NCI-H345 (cell line): ENCODE data around the gene GSTM3.
"Not testable (repeated sequence)": the region's sequence is repeated elsewhere in the genome, so short reads cannot be mapped to it uniquely, and the experiment has no call there.

Source experiments
- DNase-seq: peaks from one replicate; lab custom pipeline; 2025; lab: John Stamatoyannopoulos, UW

Gene GSTM3

GRCh38 chr1:109726728-109727373, 14.0 kb downstream of the GSTM3 start:
- DNase-seq: no peak

DNA sequence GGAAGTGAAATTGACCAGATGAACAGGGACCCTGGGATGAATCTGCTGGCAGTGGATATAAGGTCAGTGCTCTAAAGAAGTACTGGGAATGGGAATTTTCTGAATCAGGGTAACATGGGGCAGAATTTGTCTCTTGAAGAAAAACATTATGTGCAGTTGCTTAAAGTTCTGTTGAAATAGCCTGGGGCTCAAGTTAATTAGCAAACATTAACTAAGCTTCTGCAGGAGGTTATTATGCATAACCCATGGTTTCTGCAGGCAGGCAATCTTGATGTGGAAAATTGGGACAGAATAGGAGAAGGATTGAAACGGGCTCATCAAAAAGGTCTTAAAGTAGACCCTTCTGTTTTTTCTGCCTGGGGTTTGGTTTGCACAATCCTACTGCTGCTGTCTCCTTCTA, 14.8 kb downstream of the GSTM3 start:
- DNase-seq: no peak

GRCh38 chr1:109725510-109725909, 15.3 kb downstream of the GSTM3 start:
- DNase-seq: no peak

DNA sequence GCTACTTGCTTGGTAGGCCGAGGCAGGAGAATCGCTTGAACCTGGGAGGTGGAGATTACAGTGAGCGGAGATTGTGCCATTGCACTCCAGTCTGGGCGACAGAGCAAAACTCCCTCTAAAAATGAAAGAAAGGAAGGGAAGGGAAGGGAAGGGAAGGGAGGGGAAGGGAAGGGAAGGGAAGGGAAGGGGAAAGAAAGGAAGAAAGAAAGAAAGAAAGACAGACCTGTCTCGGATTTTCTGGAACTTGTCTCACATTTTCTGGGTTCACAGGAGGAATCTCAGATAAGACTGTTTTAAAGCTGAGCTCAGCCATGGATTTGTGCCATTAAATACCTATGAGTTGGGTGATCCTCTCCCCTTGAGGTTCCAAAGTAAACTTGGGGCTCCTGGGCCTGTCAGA, 15.9 kb downstream of the GSTM3 start:
- no peak for DNase-seq

- DNase-seq: no peak
Measured at GRCh38 chr1:109722908-109723691, 17.7 kb downstream of the GSTM3 start.

GRCh38 chr1:109721971-109722370, 18.9 kb downstream of the GSTM3 start:
- no peak for DNase-seq

DNA sequence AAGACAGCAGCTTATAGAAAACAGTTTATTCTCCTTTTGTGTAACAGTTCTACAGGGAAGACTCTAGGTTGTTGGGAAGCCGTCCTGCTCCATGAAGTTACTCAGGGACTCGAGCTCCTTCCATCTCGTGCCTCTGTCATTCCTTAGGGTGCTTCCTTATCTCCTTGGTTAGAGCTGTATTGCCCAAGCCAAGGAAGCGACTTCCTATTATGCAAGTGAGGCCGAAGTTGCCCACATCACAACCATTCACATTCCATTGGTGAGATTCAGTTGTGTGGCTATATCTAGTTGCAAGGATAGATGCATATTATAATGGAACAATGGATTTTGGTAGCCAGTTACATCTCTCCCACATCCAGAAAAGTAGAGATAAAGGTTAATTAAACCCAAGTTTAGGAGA, 19.8 kb downstream of the GSTM3 start:
- no peak for DNase-seq

- DNase-seq: no peak
Measured at GRCh38 chr1:109719337-109719837, 21.5 kb downstream of the GSTM3 start.

- DNase-seq: no peak
Measured at GRCh38 chr1:109718495-109718894, 22.3 kb downstream of the GSTM3 start.

- DNase-seq: no peak
Measured at GRCh38 chr1:109717729-109718128, 23.1 kb downstream of the GSTM3 start.

DNA sequence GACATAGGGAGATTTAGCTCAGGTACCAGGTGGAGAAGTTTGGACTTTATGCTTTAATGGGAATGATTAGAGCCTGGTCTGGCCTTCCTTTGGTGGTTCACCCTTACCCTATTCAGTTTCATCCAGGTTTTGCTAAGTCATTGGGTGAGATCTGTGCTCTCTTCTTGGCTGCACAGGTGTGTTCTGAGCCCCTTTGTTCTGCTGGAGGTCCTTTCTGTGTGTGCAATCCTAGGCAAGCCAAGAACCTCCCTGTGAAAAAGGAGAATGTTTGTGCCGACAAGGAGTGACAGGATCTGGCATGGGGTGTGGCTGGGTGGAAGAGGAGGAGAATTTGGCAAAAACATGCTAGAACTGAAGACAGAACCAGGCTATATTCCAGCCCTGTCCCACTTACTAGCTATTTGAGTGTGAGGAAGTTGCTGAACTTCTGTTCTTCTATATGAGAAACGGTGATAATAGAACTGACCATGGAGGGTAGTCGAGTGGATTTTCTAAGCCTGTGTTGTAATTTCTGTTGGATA, 24.2 kb downstream of the GSTM3 start:
- no peak for DNase-seq

- DNase-seq: no peak
Measured at GRCh38 chr1:109716121-109716520, 24.7 kb downstream of the GSTM3 start.

- DNase-seq: no peak
Measured at GRCh38 chr1:109714661-109715372, 26.0 kb downstream of the GSTM3 start.

GRCh38 chr1:109713636-109714035, 27.2 kb downstream of the GSTM3 start:
- DNase-seq: no peak

- no peak for DNase-seq
Measured at GRCh38 chr1:109712321-109712864, 28.4 kb downstream of the GSTM3 start.

- DNase-seq: not testable (repeated sequence)
Measured at GRCh38 chr1:109711593-109712320, 29.1 kb downstream of the GSTM3 start, which contains the start of gene GSTM5. GSTM5 (plus strand) TSS chr1:109712251; CDS start chr1:109712313, 62 bp downstream.

DNA sequence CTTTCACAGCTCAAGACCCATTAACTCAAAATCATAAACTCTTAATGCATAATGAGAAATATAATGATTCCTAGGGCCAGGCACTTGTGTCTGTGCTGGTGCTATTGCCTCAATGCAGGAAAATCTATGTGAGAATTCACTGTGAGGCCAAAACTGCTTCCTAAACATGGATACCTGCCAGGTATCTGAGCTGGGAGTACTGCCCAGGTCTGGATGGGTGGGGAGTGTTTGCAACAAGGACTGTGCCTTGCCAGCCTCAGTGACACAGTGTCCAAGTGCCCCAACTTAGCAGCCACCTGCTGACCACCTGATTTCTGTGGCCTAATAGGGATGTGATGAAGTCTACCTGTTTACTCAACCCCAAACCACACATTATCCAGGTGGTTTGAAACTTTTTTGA, 31.0 kb downstream of the GSTM3 start:
- not testable (repeated sequence) for DNase-seq

DNA sequence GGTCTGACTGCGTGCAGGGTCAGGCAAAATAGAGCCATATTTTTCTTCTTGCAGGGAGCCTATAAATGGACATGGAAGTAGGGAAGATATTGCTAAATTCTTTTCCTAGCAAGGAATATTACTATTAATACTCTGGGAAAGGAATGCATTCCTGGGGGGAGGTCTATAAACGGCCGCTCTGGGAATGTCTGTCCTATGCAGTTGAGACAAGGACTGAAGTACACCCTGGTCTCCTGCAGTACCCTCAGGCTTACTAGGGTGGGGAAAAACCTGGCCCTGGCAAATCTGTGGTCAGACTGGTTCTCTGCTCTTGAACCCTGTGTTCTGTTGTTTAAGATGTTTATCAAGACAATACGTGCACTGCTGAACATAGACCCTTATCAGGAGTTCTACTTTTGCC, 31.9 kb downstream of the GSTM3 start:
- DNase-seq: not testable (repeated sequence)

GRCh38 chr1:109705411-109705810, 35.4 kb downstream of the GSTM3 start:
- DNase-seq: no peak

DNA sequence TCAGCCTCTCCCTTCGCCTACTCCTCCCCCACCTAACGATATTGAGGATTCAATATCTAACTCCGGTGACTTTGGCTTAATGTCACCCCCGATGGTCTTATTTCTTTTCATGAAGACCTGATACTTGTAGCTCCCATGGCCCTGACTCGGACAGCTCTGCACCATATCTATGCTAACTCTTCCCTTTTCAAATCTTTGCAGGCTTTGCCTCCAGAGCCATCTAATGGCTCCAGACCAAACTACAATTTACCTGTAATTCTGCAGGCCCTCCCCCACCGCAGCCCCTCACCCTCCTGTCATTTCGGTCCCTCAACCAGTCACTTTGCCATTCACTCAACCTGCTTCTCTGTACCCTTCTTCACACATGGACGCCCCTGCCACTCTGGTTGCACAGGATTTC, 36.7 kb downstream of the GSTM3 start:
- DNase-seq: no peak

DNA sequence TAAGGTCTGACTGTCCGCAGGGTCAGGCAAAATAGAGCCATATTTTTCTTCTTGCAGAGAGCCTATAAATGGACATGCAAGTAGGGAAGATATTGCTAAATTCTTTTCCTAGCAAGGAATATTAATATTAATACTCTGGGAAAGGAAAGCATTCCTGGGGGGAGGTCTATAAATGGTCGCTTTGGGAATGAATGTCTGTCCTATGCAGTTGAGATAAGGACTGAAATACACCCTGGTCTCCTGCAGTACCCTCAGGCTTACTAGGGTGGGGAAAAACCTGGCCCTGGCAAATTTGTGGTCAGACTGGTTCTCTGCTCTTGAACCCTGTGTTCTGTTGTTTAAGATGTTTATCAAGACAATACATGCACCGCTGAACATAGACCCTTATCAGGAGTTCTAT, 37.9 kb downstream of the GSTM3 start:
- not testable (repeated sequence) for DNase-seq
